GM12892 (cell line): ENCODE results near the gene LMCD1.

Experiments used
- POLR2A ChIP-seq: IDR thresholded peaks from 2 replicates; pipeline ENCODE4 v1.6.1; 2011; ENCODE audit warnings: low read depth, low read length, control low read depth
- TAF1 ChIP-seq: IDR thresholded peaks from 2 replicates; pipeline ENCODE4 v1.6.1; 2011; ENCODE audit warnings: low read depth, mild to moderate bottlenecking, control low read depth, low read length, borderline replicate concordance

DNA sequence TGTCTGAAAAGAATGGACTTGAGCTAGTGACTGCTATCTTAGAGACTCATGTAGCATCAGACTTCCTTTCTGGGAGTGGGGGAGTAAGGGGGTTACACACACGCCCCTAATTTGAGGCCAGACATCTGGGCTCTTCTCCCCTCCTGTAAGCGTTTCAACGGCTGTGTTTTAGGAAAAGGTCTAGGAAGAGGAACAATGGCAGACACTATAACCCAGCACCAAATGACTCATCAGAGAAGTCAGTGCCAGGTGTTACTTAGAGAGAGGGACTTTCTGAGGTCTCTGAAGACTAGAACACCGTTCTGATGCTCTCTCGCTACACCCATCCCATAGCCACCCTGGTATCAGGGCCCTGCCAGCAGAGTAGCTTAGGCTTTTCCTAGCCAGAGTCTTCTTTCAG is 77.5 kb downstream of the LMCD1 start:
- TF ChIP-seq POLR2A (no peak), TAF1 (no peak)
